Measurements from ENCODE around the gene THOC2.
"Not testable (repeated sequence)": the region's sequence is repeated elsewhere in the genome, so short reads cannot be mapped to it uniquely, and the experiment has no call there.

THOC2 gene

GRCh38 chrX:123588723-123589122 is 144.1 kb downstream of the THOC2 start:
- Mint-ChIP-seq H3K36me3 (no peaks in the 10 kb centered on the region), H3K27me3 (no peaks in the 10 kb centered on the region), H3K9me3 (no peaks in the 10 kb centered on the region), H3K27ac (no peak overlapping the region), H3K4me1 (peaks cover 9% of the 10 kb centered on the region), H3K4me3 (no peak overlapping the region)

DNA sequence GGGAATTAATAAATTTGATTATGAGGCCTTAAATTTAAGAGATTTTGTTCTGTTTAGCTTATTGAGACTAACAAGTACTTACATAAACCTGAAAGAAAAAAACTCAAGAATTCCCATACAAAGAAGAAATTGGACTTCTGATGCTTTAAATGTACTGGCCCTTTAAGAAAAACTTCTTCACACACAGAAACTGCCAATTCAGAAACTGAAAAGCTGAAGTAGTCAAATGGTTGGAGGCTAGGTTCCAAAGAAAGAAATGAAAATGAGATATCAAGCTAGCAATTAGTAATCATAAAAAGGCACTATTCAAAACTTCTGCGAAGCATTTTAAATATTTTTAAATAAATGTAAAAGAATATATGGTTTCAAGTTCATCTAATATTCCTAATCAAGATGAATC is 151.3 kb downstream of the THOC2 start:
- Mint-ChIP-seq H3K4me1 (no peaks in the 10 kb centered on the region), H3K36me3 (peaks cover 2% of the 10 kb centered on the region), H3K4me3 (no peak overlapping the region), H3K27me3 (no peaks in the 10 kb centered on the region), H3K9me3 (no peaks in the 10 kb centered on the region), H3K27ac (no peak overlapping the region)

DNA sequence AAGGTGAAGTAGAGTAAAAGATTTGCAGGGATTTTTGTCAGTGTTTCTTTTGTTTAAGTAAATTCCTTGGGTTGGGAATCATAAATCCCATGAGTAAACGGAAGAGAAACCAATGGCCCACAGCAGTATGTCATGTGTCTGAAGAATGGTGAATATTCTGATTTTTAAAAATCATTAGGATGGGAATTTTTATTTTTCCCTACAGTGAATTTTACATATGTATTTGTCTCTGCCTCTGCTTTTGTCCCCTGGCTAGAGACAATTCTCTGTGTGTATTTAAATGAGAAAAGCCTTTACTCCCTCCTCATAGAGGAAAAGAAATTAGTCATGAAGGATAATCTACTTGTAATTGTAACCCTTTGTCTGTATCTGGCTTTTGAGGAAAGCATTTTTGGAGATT is 152.1 kb downstream of the THOC2 start:
- no peaks in the 10 kb centered on the region for H3K27me3 Mint-ChIP-seq
- H3K4me1 Mint-ChIP-seq = no peaks in the 10 kb centered on the region
- H3K36me3 Mint-ChIP-seq = peaks cover 4% of the 10 kb centered on the region
- H3K27ac Mint-ChIP-seq = no peak overlapping the region
- H3K9me3 Mint-ChIP-seq = no peaks in the 10 kb centered on the region
- H3K4me3 Mint-ChIP-seq = no peak overlapping the region

GRCh38 chrX:123574027-123574426 is 158.8 kb downstream of the THOC2 start:
- not testable (repeated sequence) for H3K27me3 Mint-ChIP-seq, H3K27ac Mint-ChIP-seq, H3K4me3 Mint-ChIP-seq, H3K4me1 Mint-ChIP-seq
- peaks cover 11% of the 10 kb centered on the region for H3K9me3 Mint-ChIP-seq
- peaks cover 15% of the 10 kb centered on the region for H3K36me3 Mint-ChIP-seq

DNA sequence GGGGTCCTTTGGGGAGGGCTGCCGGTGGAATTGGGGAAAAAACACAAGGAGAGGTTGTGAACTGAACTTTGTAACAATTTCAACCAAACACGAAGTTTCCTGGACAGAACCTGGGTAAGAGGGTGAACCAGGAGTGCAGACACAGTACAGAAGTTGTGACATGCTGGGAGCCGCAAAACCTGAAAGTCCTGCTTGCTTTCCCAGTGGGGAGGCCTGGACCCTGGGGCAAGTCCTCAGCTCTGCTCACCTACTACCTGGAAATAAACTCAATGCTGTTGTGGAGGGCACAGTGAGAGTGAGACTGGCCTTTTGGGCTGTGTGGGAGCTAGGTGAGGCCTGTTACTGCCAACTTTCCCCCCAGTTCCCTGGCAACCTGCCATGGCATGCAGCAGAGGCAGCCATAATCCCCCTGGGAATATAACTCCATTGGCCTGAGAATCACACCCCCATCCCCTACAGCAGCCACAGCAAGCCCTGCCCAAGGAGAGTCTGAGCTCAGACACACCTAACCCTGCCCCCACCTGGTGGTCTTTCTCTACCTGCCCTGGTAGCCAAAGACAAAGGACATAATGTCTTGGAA is 162.8 kb downstream of the THOC2 start:
- Mint-ChIP-seq H3K36me3 (peaks cover 13% of the 10 kb centered on the region), H3K4me1 (no peaks in the 10 kb centered on the region), H3K27me3 (peaks cover 4% of the 10 kb centered on the region), H3K27ac (no peak overlapping the region), H3K9me3 (peaks cover 15% of the 10 kb centered on the region), H3K4me3 (no peak overlapping the region)

- Mint-ChIP-seq H3K4me1 (no peaks in the 10 kb centered on the region), H3K4me3 (no peak overlapping the region), H3K9me3 (peaks cover 5% of the 10 kb centered on the region), H3K27me3 (peaks cover 2% of the 10 kb centered on the region), H3K36me3 (peaks cover 5% of the 10 kb centered on the region), H3K27ac (no peak overlapping the region)
These were observed 169.7 kb downstream of the THOC2 start for GRCh38 chrX:123563167-123563566.

DNA sequence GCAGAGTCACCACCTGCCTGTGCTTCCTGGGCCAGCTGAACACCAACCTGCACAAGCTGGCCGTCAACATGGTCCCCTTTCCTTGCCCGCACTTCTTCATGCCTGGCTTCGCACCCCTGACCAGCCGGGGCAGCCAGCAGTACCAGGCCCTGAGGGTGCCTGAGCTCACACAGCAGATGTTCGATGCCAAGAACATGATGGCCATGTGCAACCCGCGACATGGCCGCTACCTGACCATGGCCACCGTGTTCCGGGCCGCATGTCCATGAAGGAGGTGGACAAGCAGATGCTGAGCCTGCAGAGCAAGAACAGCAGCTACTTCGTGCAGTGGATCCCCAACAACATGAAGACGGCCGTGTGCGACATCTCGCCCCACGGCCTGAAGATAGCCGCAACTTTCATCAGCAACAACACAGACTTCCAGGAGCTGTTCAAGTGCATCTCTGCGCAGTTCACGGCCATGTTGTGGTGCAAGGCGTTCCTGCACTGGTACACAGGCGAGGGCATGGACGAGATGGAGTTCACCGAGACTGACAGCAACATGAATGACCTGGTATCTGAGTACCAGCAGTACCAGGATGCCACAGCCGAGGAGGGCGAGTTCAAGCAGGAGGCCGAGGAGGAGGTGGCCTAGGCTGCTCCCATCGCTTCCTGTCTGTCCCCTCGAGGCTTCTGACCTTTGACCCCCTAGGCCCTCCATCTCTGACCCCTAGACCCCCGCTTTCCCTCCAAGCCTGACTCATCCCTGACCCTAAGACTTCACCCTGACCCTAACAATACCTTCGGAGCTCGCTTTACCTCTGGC is 170.3 kb downstream of the THOC2 start:
- H3K9me3 Mint-ChIP-seq = peaks cover 5% of the 10 kb centered on the region
- H3K27me3 Mint-ChIP-seq = peaks cover 2% of the 10 kb centered on the region
- H3K27ac Mint-ChIP-seq = no peak overlapping the region
- no peak overlapping the region for H3K4me3 Mint-ChIP-seq
- peaks cover 5% of the 10 kb centered on the region for H3K36me3 Mint-ChIP-seq
- no peaks in the 10 kb centered on the region for H3K4me1 Mint-ChIP-seq

- Mint-ChIP-seq H3K4me1 (no peaks in the 10 kb centered on the region), H3K27ac (no peak overlapping the region), H3K36me3 (peaks cover 5% of the 10 kb centered on the region), H3K4me3 (no peak overlapping the region), H3K9me3 (peaks cover 5% of the 10 kb centered on the region), H3K27me3 (peaks cover 2% of the 10 kb centered on the region)
These were observed 171.2 kb downstream of the THOC2 start for GRCh38 chrX:123561439-123562215.

- Mint-ChIP-seq H3K27me3 (no peaks in the 10 kb centered on the region), H3K9me3 (no peaks in the 10 kb centered on the region), H3K27ac (no peak overlapping the region), H3K4me3 (no peak overlapping the region), H3K4me1 (no peaks in the 10 kb centered on the region), H3K36me3 (no peaks in the 10 kb centered on the region)
These were observed 182.0 kb downstream of the THOC2 start for GRCh38 chrX:123550829-123551228.
